SK-N-SH (cell line): ENCODE measurements around the gene PRMT5. TPM values are rescaled to one million over a fixed set of nuclear protein-coding genes. Genes with fewer than 3 reads are reported as not detected.

Source experiments
- CTCF ChIA-PET: fragments of 300-600, 350-600 bp; formaldehyde crosslinking; extraction: SDS; loops from one replicate; lab custom pipeline; 2021; lab: Yijun Ruan, JAX
- POLR2A ChIA-PET: fragments of 350-600 bp; sonication (Branson Sonifier 250); formaldehyde crosslinking; extraction: SDS; loops from one replicate; lab custom pipeline; 2020; ENCODE audit warnings: antibody characterized with exemption, inconsistent platforms; lab: Yijun Ruan, JAX
- DNase-seq: peaks from one replicate; pipeline ENCODE4 v3.0.0; 2012
- H2AFZ ChIP-seq: fragments of 200-600 bp; sonication (generic); 2 replicates; pipeline ENCODE4 v1.8.1; 2016; ENCODE audit warnings: antibody characterized with exemption, mild to moderate bottlenecking, low read depth
- H3F3A ChIP-seq: fragments of 200-600 bp; sonication (generic); replicated peaks from 2 replicates; pipeline ENCODE3; 2016; ENCODE audit warnings: antibody characterized with exemption, mild to moderate bottlenecking; ENCODE audit not compliant: insufficient read depth
- H3K27ac ChIP-seq, 2 experiments: fragments of 200-500 bp in 1 of 2; fragments of 200-600 bp in 1 of 2; sonication (Bioruptor generic) in 1 of 2; sonication (generic), shearing (Covaris generic) in 1 of 2; 2 replicates each; pipeline versions ENCODE4 v1.5.1 to v1.6.1; 2014 to 2016; ENCODE audit warnings: low read depth in 2 of 2, inconsistent platforms in 1 of 2, low read length in 1 of 2, mild to moderate bottlenecking in 1 of 2, mixed read lengths in 1 of 2
- H3K27me3 ChIP-seq: fragments of 200-600 bp; sonication (generic), shearing (Covaris generic); 2 replicates; pipeline ENCODE4 v1.6.1; 2016; ENCODE audit warnings: mixed run types; ENCODE audit not compliant: insufficient read depth
- H3K36me3 ChIP-seq, 2 experiments: fragments of 200-500 bp in 1 of 2; fragments of 200-600 bp in 1 of 2; sonication (Bioruptor generic) in 1 of 2; sonication (generic) in 1 of 2; replicated peaks in 1 of 2; 2 replicates each; pipeline versions ENCODE3 to v1.5.1; 2014 to 2016; ENCODE audit warnings: low read length in 1 of 2, mild to moderate bottlenecking in 1 of 2; ENCODE audit not compliant: insufficient read depth in 2 of 2, control insufficient read depth in 1 of 2
- H3K4me1 ChIP-seq, 2 experiments: fragments of 200-500 bp in 1 of 2; fragments of 200-600 bp in 1 of 2; sonication (Bioruptor generic) in 1 of 2; sonication (generic), shearing (Covaris generic) in 1 of 2; 2 replicates each; pipeline versions ENCODE4 v1.5.1 to v1.6.1; 2014 to 2016; ENCODE audit warnings: low read depth in 1 of 2, low read length in 1 of 2, mixed run types in 1 of 2; ENCODE audit not compliant: insufficient read depth in 2 of 2, control insufficient read depth in 1 of 2
- H3K4me2 ChIP-seq: fragments of 200-600 bp; sonication (generic), shearing (Covaris generic); 2 replicates; pipeline ENCODE4 v1.6.1; 2017; ENCODE audit warnings: mixed run types
- H3K4me3 ChIP-seq, 2 experiments: fragments of 200-500 bp in 1 of 2; fragments of 200-600 bp in 1 of 2; sonication (Bioruptor generic) in 1 of 2; sonication (generic), shearing (Covaris generic) in 1 of 2; 2 replicates each; pipeline versions ENCODE4 v1.5.1 to v1.8.1; 2014 to 2016; ENCODE audit warnings: low read depth in 2 of 2, inconsistent platforms in 1 of 2, low read length in 1 of 2, mild to moderate bottlenecking in 1 of 2, mixed read lengths in 1 of 2, moderate library complexity in 1 of 2
- H3K79me2 ChIP-seq: fragments of 200-600 bp; sonication (generic); 2 replicates; pipeline ENCODE4 v1.8.1; 2017; ENCODE audit warnings: mild to moderate bottlenecking; ENCODE audit not compliant: insufficient read depth
- H3K9ac ChIP-seq: fragments of 200-600 bp; sonication (generic); 2 replicates; pipeline ENCODE4 v1.6.1; 2017; ENCODE audit warnings: mixed run types
- H3K9me2 ChIP-seq: fragments of 200-600 bp; sonication (generic); 2 replicates; pipeline ENCODE4 v1.6.1; 2017; ENCODE audit warnings: mixed run types
- H3K9me3 ChIP-seq: fragments of 200-600 bp; sonication (generic); 2 replicates; pipeline ENCODE4 v1.6.1; 2017; ENCODE audit warnings: mixed run types, mild to moderate bottlenecking, moderate library complexity
- H4K20me1 ChIP-seq: fragments of 200-600 bp; sonication (generic); 2 replicates; pipeline ENCODE4 v1.6.1; 2017; ENCODE audit warnings: mild to moderate bottlenecking, mixed run types; ENCODE audit not compliant: insufficient read depth
- CHD2 ChIP-seq: fragments of 150-350 bp; IDR thresholded peaks from 2 replicates; pipeline ENCODE4 v1.6.1; 2018; ENCODE audit warnings: low read length; ENCODE audit not compliant: partially characterized antibody
- FOSL2 ChIP-seq: IDR thresholded peaks from 2 replicates; pipeline ENCODE4 v1.4.0; 2012; ENCODE audit warnings: low read depth, mild to moderate bottlenecking, moderate library complexity, borderline replicate concordance
- FOXM1 ChIP-seq: IDR thresholded peaks from 2 replicates; pipeline ENCODE4 v1.4.0; 2012; ENCODE audit warnings: low read depth, mild to moderate bottlenecking
- JUND ChIP-seq: IDR thresholded peaks from 2 replicates; pipeline ENCODE4 v1.4.0; 2012
- MAX ChIP-seq: IDR thresholded peaks from 2 replicates; pipeline ENCODE4 v1.4.0; 2012; ENCODE audit warnings: low read depth
- MXI1 ChIP-seq: IDR thresholded peaks from 2 replicates; pipeline ENCODE4 v1.6.1; 2012; ENCODE audit warnings: mild to moderate bottlenecking, low read depth, low read length, improper control_type of control experiment
- PBX3 ChIP-seq: IDR thresholded peaks from 2 replicates; pipeline ENCODE4; 2012
- RAD21 ChIP-seq: IDR thresholded peaks from 2 replicates; pipeline ENCODE4 v1.6.1; 2012; ENCODE audit warnings: mild to moderate bottlenecking, low read length
- REST ChIP-seq: IDR thresholded peaks from 2 replicates; pipeline ENCODE4 v1.6.1; 2012; ENCODE audit warnings: mild to moderate bottlenecking, low read depth, low read length, moderate library complexity
- RXRA ChIP-seq: IDR thresholded peaks from 2 replicates; pipeline ENCODE4 v1.4.0; 2012; ENCODE audit warnings: low read depth, mild to moderate bottlenecking, borderline replicate concordance
- SIN3A ChIP-seq: IDR thresholded peaks from 2 replicates; pipeline ENCODE4 v1.6.1; 2012; ENCODE audit warnings: low read depth, mild to moderate bottlenecking, low read length, moderate library complexity, borderline replicate concordance
- SMC3 ChIP-seq: IDR thresholded peaks from 2 replicates; pipeline ENCODE4 v1.6.1; 2012; ENCODE audit warnings: low read depth, low read length, improper control_type of control experiment
- TCF12 ChIP-seq: IDR thresholded peaks from 2 replicates; pipeline ENCODE4 v1.4.0; 2012
- USF2 ChIP-seq: fragments of 150-350 bp; IDR thresholded peaks from 2 replicates; pipeline ENCODE4 v1.6.1; 2017; ENCODE audit warnings: antibody characterized with exemption, low read length, low read depth, borderline replicate concordance
- WGBS: methylation state at CpG from one replicate; pipeline ENCODE4 v1.1.6; 2017; ENCODE audit warnings: low lambda C conversion rate; 5-methylcytosine and 5-hydroxymethylcytosine counted together
- polyA plus RNA-seq, 3 experiments: library from polyadenylated mRNA; depleted of rRNA; stranded (reverse); fragments of >200 nt; gene quantifications; 2 replicates each; pipeline ENCODE4 v1.2.3, GENCODE V29; 2012

Gene PRMT5
- polyA plus RNA-seq, 1 of the 3 experiments (the other 2 are of a cell fraction): 132 TPM

GRCh38 chr14:22887990-22888378 lies 41.2 kb downstream of the PRMT5 start:
- DNase-seq: no peak
- no peaks in the 10 kb centered on the region for H3K9me3 ChIP-seq
- ChIA-PET POLR2A (interaction anchor here (1.7 kb wide), 1 partner anchor 17 kb away, joined by 3 read pairs; the partner anchor contains the start of gene LRP10), CTCF (interaction anchor here (1.1 to 13.0 kb wide), 7 partner anchors 9 to 107 kb away, joined by 3 to 96 read pairs (median 7); no protein-coding TSS in a partner anchor)
- peaks cover 6% of the 10 kb centered on the region; the same call in 1 of the 2 replicates for H3K79me2 ChIP-seq
- H3K27ac ChIP-seq: no peak overlapping the region
- no peak for TF ChIP-seq SMC3
- H3K9me2 ChIP-seq: no peaks in the 10 kb centered on the region
- no peaks in the 10 kb centered on the region for H3K36me3 ChIP-seq
- no peaks in the 10 kb centered on the region for H3K27me3 ChIP-seq
- H3K4me3 ChIP-seq: peak overlapping the region; percentile 63 to 82
- WGBS: 75% methylated on average over 3 of the region's 5 CpGs
- H3K4me1 ChIP-seq: peaks cover 8 to 33% of the 10 kb centered on the region in 2 experiments; a peak in 2 of 4 replicates
- peak overlapping the region; percentile 98; the same call in 1 of the 2 replicates for H2AFZ ChIP-seq
- no peaks in the 10 kb centered on the region for H4K20me1 ChIP-seq
- H3K9ac ChIP-seq: peak overlapping the region; percentile 82; the same call in 1 of the 2 replicates
- no peaks in the 10 kb centered on the region for H3F3A ChIP-seq
- peak overlapping the region; percentile 88 for H3K4me2 ChIP-seq

GRCh38 chr14:22887260-22887989 lies 41.8 kb downstream of the PRMT5 start:
- no peaks in the 10 kb centered on the region for H3F3A ChIP-seq
- WGBS: 11% methylated on average over 10 of the region's 11 CpGs
- TF ChIP-seq CHD2 (peak; percentile 8), SIN3A (no peak), TCF12 (0 out of 2 replicates have a peak, but pooled peaks have one; percentile 6), RXRA (no peak), JUND (no peak), MAX (peak; percentile 92), PBX3 (no peak), RAD21 (no peak), FOSL2 (no peak), REST (no peak), USF2 (no peak), FOXM1 (no peak), MXI1 (peak; percentile 31; the same call in 1 of the 2 replicates)
- TF ChIP-seq, all 33 proteins: peak for 4
- ChIA-PET CTCF (interaction anchor here (1.3 to 13.0 kb wide), 7 partner anchors 9 to 108 kb away, joined by 3 to 96 read pairs (median 13); no protein-coding TSS in a partner anchor), POLR2A (interaction anchor here (1.7 kb wide), 1 partner anchor 16 kb away, joined by 3 read pairs; the partner anchor contains the start of gene LRP10)
- Histone ChIP-seq H4K20me1 (no peaks in the 10 kb centered on the region), H3K4me2 (peak overlapping the region; percentile 88), H3K4me1 (peaks cover 8 to 39% of the 10 kb centered on the region in 2 experiments; a peak in 2 of 4 replicates), H3K9me2 (no peaks in the 10 kb centered on the region), H3K27ac (peak overlapping the region; percentile 75 to 92), H3K36me3 (no peaks in the 10 kb centered on the region), H3K4me3 (peak overlapping the region; percentile 63 to 82), H3K9me3 (no peaks in the 10 kb centered on the region), H3K9ac (peak overlapping the region; percentile 82), H2AFZ (peak overlapping the region; percentile 98; the same call in 1 of the 2 replicates), H3K79me2 (peaks cover 6% of the 10 kb centered on the region; the same call in 1 of the 2 replicates), H3K27me3 (no peaks in the 10 kb centered on the region)
- DNase-seq: peak; percentile 81
